A549 (cell line): ENCODE measurements around the gene AQP12B.
"Not testable (repeated sequence)": the region's sequence is repeated elsewhere in the genome, so short reads cannot be mapped to it uniquely, and the experiment has no call there.

Experiments
- BHLHE40 ChIP-seq: IDR thresholded peaks from 2 replicates; pipeline ENCODE4 v1.6.1; 2012; ENCODE audit warnings: low read depth, low read length, inconsistent platforms
- CHD2 ChIP-seq: fragments of 150-350 bp; IDR thresholded peaks from 2 replicates; pipeline ENCODE4 v1.6.1; 2014; ENCODE audit warnings: low read length; ENCODE audit not compliant: partially characterized antibody
- HOXB13 ChIP-seq: fragments of 250-450 bp; sonication (Bioruptor Pico); IDR thresholded peaks from 2 replicates; pipeline ENCODE4 v1.5.0; 2020; ENCODE audit warnings: low read depth, mild to moderate bottlenecking, moderate library complexity
- HOXB5 ChIP-seq: fragments of 250-450 bp; sonication (Bioruptor Pico); IDR thresholded peaks from 2 replicates; pipeline ENCODE4 v1.5.0; 2020; ENCODE audit warnings: mild to moderate bottlenecking, moderate library complexity
- POLR2A ChIP-seq: IDR thresholded peaks from 2 replicates; pipeline ENCODE4 v1.6.1; 2012; ENCODE audit warnings: mild to moderate bottlenecking, low read length
- SMC3 ChIP-seq: fragments of >200 bp; sonication (Bioruptor Twin); formaldehyde crosslinking; IDR thresholded peaks from 3 replicates; pipeline ENCODE4 v1.6.1; 2018; ENCODE audit warnings: inconsistent platforms
- TF ChIP-seq, protein P1 (sequence below): fragments of >200 bp; sonication (Bioruptor Twin); formaldehyde crosslinking; IDR thresholded peaks from 3 replicates; pipeline ENCODE4 v1.5.1; 2016
- TF ChIP-seq, protein P2 (sequence below): fragments of 450-650 bp; IDR thresholded peaks from 2 replicates; pipeline ENCODE4 v1.6.1; 2014; ENCODE audit warnings: antibody characterized with exemption
- TF ChIP-seq, protein P3 (sequence below): fragments of 150-350 bp; IDR thresholded peaks from 2 replicates; pipeline ENCODE4 v1.6.1; 2014; ENCODE audit warnings: low read depth, mild to moderate bottlenecking, low read length

DNA sequence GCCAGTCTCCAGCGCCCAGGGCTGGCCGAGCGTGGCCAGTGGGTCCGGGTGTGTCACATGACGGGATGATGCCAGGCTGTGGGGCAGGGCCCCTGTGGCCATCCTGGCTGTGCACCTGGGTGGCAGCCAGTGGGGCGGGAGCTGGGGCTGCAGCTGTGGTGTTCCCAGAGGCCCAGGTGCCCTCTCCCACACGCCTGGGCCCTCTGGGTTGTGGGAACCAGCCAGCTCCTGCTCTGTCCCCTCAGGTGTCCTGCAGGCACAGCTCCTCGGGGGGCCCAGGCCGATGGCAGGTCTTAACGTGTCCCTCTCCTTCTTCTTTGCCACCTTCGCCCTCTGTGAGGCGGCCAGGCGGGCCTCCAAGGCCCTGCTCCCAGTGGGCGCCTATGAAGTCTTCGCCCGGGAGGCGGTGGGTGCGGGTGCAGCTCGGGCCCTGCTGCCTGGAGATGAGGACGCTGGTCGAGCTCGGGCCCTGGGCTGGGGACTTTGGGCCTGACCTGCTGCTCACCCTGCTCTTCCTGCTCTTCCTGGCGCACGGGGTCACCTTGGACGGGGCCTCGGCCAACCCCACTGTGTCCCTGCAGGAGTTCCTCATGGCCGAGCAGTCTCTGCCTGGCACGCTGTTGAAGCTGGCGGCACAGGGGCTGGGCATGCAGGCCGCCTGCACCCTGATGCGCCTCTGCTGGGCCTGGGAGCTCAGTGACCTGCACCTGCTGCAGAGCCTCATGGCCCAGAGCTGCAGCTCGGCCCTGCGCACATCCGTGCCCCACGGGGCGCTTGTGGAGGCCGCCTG, 9.1 kb upstream of the AQP12B start, which contains the start of gene AQP12A:
- TF ChIP-seq, protein P1, sequence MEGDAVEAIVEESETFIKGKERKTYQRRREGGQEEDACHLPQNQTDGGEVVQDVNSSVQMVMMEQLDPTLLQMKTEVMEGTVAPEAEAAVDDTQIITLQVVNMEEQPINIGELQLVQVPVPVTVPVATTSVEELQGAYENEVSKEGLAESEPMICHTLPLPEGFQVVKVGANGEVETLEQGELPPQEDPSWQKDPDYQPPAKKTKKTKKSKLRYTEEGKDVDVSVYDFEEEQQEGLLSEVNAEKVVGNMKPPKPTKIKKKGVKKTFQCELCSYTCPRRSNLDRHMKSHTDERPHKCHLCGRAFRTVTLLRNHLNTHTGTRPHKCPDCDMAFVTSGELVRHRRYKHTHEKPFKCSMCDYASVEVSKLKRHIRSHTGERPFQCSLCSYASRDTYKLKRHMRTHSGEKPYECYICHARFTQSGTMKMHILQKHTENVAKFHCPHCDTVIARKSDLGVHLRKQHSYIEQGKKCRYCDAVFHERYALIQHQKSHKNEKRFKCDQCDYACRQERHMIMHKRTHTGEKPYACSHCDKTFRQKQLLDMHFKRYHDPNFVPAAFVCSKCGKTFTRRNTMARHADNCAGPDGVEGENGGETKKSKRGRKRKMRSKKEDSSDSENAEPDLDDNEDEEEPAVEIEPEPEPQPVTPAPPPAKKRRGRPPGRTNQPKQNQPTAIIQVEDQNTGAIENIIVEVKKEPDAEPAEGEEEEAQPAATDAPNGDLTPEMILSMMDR: not testable (repeated sequence)
- TF ChIP-seq HOXB13 (CRISPR knock-in tag); SMC3; POLR2A; BHLHE40; HOXB5 (CRISPR knock-in tag); CHD2: not testable (repeated sequence)
- TF ChIP-seq, protein P2, sequence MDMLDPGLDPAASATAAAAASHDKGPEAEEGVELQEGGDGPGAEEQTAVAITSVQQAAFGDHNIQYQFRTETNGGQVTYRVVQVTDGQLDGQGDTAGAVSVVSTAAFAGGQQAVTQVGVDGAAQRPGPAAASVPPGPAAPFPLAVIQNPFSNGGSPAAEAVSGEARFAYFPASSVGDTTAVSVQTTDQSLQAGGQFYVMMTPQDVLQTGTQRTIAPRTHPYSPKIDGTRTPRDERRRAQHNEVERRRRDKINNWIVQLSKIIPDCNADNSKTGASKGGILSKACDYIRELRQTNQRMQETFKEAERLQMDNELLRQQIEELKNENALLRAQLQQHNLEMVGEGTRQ: not testable (repeated sequence)
- TF ChIP-seq, protein P3, sequence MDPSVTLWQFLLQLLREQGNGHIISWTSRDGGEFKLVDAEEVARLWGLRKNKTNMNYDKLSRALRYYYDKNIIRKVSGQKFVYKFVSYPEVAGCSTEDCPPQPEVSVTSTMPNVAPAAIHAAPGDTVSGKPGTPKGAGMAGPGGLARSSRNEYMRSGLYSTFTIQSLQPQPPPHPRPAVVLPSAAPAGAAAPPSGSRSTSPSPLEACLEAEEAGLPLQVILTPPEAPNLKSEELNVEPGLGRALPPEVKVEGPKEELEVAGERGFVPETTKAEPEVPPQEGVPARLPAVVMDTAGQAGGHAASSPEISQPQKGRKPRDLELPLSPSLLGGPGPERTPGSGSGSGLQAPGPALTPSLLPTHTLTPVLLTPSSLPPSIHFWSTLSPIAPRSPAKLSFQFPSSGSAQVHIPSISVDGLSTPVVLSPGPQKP: not testable (repeated sequence)
